ENCODE results near the gene PGAP6.
"Not testable (repeated sequence)": the region's sequence is repeated elsewhere in the genome, so short reads cannot be mapped to it uniquely, and the experiment has no call there.

Gene PGAP6

DNA sequence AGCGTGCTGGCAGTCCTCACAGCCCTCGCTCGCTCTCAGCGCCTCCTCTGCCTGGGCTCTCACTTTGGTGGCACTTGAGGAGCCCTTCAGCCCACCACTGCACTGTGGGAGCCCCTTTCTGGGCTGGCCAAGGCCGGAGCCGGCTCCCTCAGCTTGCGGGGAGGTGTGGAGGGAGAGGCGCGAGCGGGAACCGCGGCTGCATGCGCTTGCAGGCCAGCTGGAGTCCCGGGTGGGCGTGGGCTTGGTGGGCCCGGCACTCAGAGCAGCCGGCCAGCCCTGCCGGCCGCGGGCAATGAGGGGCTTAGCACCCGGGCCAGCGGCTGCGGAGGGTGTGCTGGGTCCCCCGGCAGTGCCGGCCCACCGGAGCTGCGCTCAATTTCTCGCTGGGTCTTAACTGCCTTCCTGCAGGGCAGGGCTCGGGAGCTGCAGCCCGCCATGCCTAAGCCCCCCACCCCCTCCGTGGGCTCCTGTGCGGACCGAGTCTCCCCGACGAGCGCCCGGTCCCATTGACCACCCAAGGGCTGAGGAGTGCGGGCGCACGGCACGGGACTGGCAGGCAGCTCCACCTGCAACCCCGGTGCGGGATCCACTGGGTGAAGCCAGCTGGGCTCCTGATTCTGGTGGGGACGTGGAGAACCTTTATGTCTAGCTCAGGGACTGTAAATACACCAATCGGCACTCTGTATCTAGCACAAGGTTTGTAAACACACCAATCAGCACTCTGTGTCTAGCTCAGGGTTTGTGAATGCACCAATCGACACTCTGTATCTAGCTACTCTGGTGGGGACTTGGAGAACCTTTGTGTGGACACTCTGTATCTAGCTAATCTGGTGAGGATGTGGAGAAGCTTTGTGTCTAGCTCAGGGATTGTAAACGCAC lies 40.4 kb downstream of the PGAP6 start:
- DNase-seq; intact Hi-C loops (cut with DNase I): not testable (repeated sequence)

DNA sequence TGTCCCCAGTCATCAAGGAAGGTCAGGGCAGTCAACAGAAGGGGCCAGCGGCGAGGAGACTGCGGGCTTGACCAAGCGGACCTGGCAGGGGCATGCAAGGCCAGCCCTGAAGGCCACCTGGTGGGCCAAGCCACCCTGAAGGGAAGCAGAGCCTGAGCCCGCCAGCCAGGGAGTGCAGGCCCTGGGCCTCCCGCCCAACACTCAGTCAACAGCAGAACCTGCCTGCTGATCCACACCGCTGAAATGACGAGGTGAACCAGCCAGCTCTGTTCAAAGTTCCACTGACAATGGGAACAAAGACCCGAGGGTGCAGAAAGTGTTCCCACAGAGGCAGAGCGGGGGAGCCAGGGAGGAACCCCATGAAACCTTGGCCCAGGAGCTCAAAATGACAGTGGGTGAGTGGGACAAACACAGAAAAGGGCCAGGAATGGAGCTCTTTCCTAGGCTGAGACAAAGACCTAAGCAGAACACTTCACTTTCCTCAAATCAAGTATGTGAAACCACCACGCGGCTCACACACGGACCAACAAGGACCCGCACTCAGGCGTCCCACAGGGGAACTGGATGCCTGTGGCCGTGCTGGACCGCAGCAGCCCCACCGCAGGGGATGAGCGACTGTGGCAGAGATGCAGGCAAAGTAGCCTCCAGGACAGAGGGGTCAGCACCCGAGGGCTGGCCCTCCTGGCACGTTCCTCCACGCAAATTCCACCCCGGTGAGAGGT lies 41.2 kb downstream of the PGAP6 start:
- DNase-seq = no peak
- intact Hi-C loops (cut with DNase I) = no loop called here

- DNase-seq = no peak
These were observed 42.1 kb downstream of the PGAP6 start for GRCh38 chr16:339680-340079.

GRCh38 chr16:337975-338575 lies 43.7 kb downstream of the PGAP6 start:
- DNase-seq = no peak
- intact Hi-C loops (cut with DNase I) = no loop called here

More at GRCh38 chr16:339680-340079, 42.1 kb downstream of the PGAP6 start:
- intact Hi-C loops (cut with DNase I) = no loop called here

- intact Hi-C loops (cut with DNase I) = no loop called here
- DNase-seq = no peak
These were observed 44.3 kb downstream of the PGAP6 start for GRCh38 chr16:337437-337836.

DNA sequence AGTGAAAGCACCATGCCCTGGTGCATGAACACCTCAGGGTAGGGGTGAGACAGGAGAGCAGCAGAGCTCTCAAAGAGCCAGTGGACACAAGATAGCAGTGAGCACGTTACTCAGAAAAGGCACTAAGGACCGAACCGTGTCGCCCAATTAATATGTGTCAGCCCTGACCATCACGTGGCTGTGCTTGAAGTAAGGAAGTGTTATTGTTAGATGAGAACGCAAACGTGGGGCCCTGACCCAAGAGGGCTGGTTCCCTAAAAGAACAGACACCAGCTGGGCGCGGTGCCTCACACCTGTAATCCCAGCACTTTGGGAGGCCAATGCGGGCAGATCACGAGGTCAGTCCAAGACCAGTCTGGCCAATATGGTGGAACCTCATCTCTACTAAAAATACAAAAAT lies 45.5 kb downstream of the PGAP6 start:
- intact Hi-C loops (cut with DNase I) = no loop called here
- DNase-seq = no peak

GRCh38 chr16:334861-335632 lies 46.7 kb downstream of the PGAP6 start:
- intact Hi-C loops (cut with DNase I); DNase-seq: not testable (repeated sequence)

DNA sequence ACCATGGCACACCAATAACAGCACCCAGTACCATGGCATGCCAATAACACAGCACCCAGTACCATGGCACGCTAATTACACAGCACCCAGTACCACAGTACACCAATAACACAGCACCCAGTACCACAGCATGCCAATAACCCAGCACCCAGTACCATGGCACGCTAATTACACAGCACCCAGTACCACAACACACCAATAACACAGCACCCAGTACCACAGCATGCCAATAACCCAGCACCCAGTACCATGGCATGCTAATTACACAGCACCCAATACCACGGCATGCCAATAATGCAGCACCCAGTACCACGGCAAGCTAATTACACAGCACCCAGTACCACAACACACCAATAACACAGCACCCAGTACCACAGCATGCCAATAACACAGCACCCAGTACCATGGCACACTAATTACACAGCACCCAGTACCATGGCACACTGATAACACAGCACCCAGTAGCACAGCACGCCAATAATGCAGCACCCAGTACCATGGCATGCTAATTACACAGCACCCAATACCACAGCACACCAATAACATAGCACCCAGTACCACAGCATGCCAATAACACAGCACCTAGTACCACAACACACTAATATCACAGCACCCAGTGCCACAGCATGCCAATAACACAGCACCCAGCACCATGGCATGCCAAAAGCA lies 47.5 kb downstream of the PGAP6 start:
- DNase-seq; intact Hi-C loops (cut with DNase I): not testable (repeated sequence)

DNA sequence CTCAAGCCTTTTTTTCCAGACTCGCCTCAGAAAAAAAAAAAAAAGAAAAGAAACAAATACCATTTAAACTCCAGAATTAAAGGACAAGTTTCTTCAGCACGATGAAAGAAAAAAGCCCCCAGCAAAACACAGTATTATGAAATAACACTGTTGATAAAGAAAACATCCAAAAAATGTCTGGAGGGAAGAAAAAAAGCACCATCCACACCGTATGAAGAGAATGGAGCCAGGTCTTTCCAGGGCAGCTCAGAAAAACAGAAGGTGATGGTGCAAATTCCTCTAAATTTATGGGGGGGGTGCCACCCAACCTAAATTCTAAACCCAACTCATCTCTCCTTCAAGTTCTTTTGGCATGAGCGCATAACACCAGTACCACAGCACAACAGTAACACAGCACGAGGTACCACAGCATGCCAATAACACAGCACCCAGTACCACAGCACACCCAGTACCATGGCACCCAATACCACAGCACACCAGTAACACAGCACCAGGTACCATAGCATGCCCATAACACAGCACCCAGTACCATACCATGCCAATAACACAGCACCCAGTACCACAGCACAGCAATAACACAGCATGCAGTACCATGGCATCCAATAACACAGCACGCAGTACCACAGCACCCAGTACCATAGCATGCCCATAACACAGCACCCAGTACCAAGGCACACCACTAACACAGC lies 48.2 kb downstream of the PGAP6 start:
- DNase-seq = no peak
- intact Hi-C loops (cut with DNase I) = no loop called here

GRCh38 chr16:331181-331814 lies 50.5 kb downstream of the PGAP6 start:
- intact Hi-C loops (cut with DNase I); DNase-seq: not testable (repeated sequence)

GRCh38 chr16:330741-331140 lies 51.0 kb downstream of the PGAP6 start:
- intact Hi-C loops (cut with DNase I) = no loop called here
- no peak for DNase-seq

DNA sequence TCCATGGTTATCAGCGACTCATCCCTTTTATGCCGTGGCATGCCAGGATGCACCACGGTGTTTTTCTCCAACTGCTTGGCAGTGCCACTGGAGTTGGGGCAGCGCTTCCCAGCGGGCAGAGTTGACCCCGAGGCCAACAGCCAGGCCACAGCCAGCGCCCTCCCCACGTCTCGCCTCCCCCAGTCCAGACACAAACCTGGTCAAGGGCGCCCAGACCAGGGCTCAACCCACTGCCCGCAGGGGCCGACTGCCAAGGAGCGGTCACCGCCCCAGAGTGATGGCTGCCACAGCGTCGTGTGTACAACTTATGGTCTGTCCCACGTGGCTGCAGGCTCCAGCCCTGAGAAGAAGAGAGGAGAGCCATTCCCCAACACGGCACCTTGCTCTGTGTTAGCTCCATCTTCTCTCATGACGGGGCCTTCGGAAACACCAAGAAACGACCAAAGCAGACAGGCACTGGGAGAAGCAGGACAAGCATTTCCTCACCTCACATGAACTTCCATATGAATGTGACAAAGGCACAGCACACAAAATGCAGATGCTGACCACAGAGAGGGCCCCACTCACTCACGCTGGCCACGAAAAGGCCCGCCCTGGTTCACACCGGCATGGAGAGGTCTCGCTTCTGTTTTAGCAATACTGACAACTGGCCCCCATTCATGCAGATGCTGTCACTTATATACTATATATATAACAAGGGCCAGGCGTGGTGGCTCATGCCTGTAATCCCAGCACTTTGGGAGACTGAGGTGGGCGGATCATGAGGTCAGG lies 56.2 kb downstream of the PGAP6 start:
- intact Hi-C loops (cut with DNase I) = no loop called here
- DNase-seq = no peak

DNA sequence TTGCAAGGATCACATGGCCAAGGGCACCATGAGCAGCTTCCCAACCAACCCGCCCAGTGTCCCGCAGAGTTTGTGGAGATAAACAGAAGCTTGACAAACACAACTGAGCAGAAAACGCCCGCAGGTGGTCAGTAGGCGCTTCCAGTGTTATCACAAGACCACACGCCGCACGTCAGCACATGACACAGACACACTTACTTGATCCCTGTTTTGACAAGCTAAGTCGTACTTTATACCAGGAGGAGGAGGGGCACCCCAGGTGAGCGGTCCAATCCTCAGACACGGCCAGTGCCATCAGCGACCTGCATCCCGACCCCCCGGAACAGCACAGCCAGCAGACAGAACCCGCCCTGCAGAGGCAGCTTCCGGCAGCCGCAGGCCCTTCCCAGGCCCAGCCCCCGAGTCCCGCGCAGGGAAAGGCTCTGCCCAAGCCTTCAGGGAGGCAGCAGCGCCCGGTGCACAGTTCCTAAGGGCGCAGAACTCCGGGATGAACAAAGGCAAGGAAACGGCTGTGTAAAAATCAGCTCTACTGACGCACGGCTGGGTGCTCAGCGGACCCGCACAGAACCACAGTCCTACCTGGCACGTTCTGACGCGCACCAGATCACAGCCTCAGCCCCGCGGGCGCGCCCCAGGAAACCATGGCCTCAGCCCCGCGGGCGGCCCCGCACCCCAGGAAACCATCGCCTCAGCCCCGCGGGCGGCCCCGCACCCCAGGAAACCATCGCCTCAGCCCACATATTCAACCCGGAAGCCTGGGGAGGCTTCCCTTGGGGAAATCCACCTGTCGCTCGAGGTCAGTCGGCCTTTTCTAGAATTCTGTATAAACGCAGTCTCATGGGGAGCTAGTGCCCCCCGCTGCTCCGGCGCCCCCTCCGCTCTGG lies 57.1 kb downstream of the PGAP6 start:
- intact Hi-C loops (cut with DNase I) = no loop called here
- DNase-seq = no peak

- intact Hi-C loops (cut with DNase I) = no loop called here
- DNase-seq = no peak
These were observed 57.7 kb downstream of the PGAP6 start for GRCh38 chr16:324201-324450.

DNA sequence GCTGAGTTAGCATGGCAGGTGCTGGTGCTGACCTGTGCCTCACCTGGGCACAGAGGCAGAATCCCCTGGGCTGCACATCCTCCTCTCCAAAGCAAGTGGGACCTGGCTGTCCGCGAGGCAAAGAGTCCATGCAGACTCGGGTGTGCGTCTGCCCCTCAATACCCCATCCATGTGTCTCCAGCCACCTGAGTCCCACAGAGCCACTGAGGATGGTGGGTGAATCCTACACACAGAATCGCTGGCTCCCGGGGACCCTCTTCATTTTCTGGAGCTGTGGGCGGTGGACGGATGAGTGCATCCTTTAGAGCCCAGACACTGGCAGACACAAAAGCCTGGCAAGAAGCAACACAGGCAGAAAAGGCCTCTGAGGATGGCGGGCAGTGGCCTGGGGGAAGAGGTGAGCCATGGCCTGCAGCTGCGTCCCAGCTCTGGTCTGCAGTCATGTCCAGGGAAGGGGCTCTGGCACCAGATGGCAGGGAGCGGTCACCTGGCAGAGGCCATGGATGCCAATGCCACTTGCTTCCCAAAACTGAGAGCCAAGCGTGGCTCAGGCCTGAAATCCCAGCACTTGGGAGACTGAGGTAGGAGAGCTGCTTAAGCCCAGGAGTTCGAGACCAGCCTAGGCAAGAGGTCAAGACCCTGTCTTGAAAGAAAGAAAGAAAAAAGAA lies 59.2 kb downstream of the PGAP6 start:
- no peak for DNase-seq
- intact Hi-C loops (cut with DNase I) = no loop called here

DNA sequence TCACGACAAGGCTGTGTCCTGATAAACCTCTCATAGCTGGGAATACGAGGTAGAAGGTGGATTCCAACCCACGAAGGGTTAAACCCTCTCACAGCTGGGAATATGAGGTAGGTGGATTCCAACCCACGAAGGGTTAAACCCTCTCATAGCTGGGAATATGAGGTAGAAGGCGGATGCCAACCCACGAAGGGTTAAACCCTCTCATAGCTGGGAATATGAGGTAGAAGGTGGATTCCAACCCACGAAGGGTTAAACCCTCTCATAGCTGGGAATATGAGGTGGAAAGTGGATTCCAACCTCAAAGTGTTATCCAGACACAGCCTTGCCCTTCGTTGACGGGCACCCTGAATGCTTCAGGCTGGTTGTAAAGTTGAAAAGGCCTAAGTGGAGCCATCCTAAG lies 60.2 kb downstream of the PGAP6 start:
- DNase-seq = no peak
- intact Hi-C loops (cut with DNase I) = no loop called here
